NCI-H187 treated with DMSO at 0.1 percent for 48 hours (cell line): ENCODE data around the gene MRPS12.
A peak's percentile ranks its signal among the peaks of the same experiment; 100 is the strongest.
"Not testable (repeated sequence)": the region's sequence is repeated elsewhere in the genome, so short reads cannot be mapped to it uniquely, and the experiment has no call there.

ENCODE experiments used
- DNase-seq: peaks from one replicate; lab custom pipeline; 2025; lab: John Stamatoyannopoulos, UW

MRPS12 gene

GRCh38 chr19:38930776-38931520 is at the start of gene MRPS12:
MRPS12 (plus strand) TSS chr19:38930944; CDS start chr19:38931295, 351 bp downstream.
- DNase-seq, result peak; percentile 95

DNA sequence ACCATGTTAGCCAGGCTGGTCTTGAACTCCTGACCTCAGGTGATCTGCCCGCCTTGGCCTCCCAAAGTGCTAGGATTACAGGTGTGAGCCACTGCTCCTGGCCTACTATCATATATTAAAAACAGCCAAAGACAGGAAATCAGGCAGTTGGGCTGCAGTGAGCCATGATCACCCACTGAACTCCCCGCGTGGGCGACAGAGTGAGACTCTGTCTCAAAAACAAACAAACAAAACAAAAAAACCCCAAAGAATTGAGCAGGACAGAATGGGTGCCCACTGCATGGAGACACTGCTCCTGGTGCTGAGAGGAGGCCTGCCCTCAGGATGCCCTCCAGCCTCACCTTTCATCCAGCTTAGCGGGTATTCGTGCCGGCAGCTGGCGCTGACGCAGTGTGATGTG is 47.5 kb upstream of the MRPS12 start:
- DNase-seq, result no peak

DNA sequence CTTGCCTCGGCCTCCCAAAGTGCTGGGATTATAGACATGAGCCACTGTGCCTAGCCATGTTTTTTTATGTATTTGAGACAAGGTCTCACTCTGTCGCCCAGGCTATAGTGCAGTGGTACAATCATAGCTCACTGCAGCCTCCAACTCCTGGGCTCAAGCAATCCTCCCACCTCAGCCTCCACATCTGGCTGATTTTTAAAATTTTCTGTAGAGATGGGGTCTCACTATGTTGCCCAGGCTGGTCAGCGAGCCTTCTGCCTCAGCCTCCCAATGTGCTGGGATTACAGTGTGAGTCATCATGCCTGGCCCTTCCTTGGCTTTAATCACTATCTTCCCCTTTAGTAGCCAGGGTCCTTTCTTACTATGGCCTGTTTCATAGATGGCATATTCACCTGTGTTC is 46.1 kb upstream of the MRPS12 start:
- DNase-seq, result not testable (repeated sequence)

DNA sequence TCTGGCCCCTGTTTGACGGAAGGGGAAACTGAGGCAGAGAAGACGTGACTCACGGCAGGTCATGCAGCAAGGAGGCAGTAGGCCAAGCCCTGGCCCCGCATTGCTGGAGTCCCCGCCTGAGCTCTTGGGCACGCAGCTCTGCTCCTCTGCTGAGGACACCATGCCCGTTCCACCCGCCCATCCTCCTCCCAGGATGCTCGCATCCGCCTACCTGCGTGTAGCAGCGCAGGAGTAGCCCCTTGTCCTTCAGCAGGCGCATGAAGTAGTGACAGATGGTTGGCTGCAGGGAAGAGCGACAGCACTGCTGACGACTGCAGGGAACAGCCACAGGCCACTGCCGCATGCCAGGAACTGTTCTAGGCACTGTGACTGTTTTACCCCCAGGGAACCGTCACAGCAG is 41.9 kb upstream of the MRPS12 start:
- DNase-seq, result no peak

DNA sequence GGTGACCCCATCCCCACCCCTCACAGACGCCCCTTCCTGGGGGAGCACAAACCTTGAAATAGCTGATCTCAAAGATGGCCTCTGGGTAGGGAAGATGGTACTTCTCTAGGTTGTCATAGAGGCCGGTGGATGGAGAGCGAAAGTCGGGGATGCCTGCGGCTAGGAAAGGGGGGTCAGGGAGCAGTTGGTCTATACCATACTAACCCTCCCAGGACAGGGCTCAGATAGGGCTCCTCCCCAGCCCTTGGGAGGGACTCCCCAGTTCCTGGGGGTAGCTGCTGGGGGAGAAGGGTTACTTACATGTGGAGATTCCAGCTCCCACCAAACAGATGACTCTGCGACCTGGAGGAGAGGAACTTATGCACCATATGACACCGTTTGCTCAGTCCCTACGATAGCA is 40.9 kb upstream of the MRPS12 start:
- no peak for DNase-seq

GRCh38 chr19:38890686-38891085 is 40.1 kb upstream of the MRPS12 start:
- no peak for DNase-seq

GRCh38 chr19:38891771-38892170 is 39.0 kb upstream of the MRPS12 start:
- DNase-seq, result no peak

GRCh38 chr19:38892841-38893240 is 37.9 kb upstream of the MRPS12 start:
- DNase-seq, result no peak

DNA sequence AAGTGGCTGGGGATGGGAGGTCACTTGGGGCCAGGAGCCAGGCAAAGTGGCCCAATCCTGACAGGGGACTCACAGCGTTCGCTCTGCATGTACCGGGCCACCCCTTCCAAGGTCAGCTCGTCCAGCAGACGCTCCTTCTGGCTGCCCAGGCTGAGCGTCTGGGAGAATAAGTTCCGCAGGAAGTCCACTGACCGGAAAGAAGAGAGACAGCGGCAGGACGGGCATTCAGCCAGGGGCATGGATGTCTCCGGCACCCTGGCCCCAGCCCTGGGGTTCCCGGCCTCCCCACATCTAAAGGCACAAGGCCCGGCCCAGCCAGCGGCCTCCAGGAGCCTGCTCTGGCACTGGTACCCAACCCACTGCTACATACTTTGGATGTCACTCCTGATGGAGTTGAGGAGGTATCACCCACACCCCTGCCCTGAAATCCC is 37.4 kb upstream of the MRPS12 start:
- no peak for DNase-seq

DNA sequence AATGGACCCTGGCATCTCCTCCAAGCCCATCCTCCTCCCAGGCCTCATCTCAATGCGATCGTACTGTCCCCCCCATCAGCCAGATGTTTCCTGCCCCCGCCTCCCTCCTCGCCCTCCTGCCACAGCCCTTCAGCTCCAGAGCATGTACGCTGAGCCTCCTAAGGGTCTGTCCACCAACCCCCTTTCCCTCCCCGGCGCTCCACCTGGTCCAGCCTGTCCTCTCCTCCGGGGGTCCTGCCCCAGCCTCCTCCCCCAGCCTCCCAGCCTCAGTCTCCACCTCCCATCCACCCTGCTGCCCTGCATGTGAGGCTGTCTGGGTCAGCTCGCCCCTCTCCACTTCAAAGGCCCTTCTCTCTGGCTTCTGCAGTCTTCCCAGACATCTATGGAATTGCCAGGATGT is 35.8 kb upstream of the MRPS12 start:
- DNase-seq, result no peak

GRCh38 chr19:38898788-38899446 is 31.8 kb upstream of the MRPS12 start:
- no peak for DNase-seq

DNA sequence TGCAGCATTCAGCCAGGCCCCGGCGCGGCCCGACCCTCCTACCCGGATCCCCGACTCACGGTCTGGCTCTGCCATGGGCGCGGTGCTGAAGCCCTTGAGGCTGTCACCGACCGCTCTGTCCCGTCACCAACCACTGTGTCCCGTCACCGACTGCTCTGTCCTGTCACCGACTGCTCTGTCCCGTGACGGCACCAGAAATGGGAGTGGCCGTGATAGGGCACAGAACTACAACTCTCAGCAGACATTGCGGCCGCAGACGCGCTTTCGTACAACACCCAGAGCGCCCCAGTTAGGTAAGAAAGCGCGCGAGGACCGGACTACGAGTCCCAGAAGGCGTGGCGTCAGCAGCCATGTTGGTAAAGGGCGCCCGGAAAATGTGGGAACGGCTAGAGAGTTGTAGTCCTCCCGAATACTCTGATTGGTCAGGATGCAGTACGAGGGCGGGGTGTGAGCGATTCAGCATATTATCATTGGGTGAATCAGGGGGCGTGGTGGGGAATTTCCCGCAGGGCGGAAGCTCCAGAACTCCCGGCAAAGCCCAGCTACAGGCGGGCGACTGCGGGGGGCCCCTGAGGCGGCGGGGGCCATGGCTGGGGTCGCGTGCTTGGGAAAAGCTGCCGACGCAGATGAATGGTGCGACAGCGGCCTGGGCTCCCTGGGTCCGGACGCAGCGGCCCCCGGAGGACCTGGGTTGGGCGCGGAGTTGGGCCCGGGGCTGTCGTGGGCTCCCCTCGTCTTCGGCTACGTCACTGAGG is 31.1 kb upstream of the MRPS12 start, which contains the start of the genes NFKBIB and SIRT2:
NFKBIB (plus strand) TSS at position 523 of the 755 bp plus-strand sequence; CDS start at position 587, 64 bp downstream.
SIRT2 (minus strand) TSS at position 172 of the 755 bp plus-strand sequence; CDS start at position 75, 97 bp downstream.
- DNase-seq, result peak; percentile 99

DNA sequence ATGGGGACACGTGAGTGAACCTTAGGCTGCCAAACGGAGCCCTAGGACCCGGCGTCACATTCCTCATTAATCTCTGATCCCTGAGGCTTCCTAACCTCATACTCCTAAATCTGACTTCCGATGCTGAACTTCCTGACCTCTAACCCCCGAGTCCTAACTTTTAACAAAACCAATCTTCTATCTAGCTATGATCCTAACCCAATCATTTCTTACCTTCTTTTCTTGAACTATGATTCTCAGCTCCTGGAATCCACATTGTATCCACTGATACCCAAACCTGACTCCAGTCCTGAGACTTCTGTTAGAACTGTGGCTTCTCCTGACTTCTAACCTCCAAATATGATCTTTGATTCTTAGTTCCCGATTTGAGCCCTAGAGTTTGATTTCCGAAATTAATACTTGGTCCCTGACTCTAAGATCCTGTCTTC is 30.5 kb upstream of the MRPS12 start:
- DNase-seq, result no peak

DNA sequence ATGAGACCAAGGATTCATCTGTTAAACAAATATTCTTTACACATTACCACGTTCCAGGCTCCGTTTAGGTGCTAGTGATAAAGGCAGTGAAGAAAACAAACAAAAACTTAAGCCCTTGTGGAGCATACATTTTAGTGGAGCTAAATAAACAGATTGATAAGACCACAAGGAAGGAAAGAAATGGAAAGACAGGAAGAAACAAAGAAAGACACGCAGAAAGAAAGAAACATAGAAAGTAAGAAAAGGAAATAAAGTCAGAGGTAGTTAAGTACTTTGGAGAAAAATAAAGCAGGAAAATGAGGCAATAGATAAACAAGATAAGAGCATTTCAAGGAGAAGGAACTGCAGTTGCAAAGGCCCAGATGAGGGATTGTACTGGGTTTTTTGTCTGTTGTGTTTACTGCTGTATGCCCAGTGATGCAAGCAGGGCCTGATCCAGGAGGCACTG is 30.0 kb upstream of the MRPS12 start:
- no peak for DNase-seq

DNA sequence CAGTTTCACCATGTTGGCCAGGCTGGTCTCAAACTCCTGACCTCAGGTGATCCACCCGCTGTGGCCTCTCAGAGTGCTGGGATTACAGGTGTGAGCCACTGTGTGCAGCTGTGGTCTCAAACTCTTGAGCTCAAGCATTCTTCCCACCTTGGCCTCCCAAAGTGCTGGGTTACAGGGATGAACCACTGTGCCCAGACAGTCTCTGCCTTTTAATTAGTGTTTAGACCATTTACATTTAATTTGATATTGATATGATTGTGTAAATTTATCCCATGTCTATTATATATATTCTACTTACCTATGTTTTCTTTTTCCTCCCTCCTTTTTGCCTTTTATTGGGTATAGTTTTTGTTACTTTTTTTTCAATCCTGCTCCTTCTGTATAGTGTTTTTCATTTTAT is 29.1 kb upstream of the MRPS12 start:
- DNase-seq, result no peak

DNA sequence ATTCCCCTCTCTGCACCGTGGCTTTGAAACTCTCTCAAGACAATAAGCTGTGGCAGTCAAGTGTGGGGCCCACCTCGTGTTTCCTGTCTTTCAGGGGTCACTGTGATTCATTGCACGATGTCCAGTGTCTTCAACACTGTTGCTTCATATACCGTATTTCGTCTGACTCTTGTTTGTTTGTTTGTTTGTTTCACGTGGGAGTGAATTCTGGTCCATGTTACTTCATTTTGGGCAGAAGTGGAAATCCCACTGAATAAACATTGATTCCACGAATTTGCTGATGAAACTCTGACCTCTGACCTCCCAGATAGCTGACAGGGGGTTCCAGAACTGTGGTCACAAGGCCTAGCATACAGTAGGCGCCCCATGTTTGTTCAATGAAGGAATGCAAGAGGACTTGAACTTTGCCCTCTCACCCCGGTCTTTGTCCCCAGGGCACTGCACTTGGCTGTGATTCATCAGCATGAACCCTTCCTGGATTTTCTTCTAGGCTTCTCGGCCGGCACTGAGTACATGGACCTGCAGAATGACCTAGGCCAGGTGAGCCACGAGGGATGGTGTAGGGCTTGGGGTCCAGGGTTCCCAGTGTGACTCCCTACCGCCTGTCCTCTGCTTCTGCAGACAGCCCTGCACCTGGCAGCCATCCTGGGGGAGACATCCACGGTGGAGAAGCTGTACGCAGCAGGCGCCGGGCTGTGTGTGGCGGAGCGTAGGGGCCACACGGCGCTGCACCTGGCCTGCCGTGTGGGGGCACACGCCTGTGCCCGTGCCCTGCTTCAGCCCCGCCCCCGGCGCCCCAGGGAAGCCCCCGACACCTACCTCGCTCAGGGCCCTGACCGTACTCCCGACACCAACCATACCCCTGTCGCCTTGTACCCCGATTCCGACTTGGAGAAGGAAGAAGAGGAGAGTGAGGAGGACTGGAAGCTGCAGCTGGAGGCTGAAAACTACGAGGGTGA is 25.9 kb upstream of the MRPS12 start:
- DNase-seq, result no peak

- no peak for DNase-seq
These were observed 25.1 kb upstream of the MRPS12 start for GRCh38 chr19:38905620-38906019.

DNA sequence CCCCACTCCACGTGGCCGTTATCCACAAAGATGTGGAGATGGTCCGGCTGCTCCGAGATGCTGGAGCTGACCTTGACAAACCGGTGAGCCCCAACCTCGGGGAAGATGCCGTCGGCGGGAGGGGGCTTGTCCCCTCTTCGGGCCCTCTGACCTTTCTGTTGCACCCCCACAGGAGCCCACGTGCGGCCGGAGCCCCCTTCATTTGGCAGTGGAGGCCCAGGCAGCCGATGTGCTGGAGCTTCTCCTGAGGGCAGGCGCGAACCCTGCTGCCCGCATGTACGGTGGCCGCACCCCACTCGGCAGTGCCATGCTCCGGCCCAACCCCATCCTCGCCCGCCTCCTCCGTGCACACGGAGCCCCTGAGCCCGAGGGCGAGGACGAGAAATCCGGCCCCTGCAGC is 23.5 kb upstream of the MRPS12 start:
- no peak for DNase-seq

GRCh38 chr19:38907670-38908069 is 23.1 kb upstream of the MRPS12 start:
- no peak for DNase-seq

DNA sequence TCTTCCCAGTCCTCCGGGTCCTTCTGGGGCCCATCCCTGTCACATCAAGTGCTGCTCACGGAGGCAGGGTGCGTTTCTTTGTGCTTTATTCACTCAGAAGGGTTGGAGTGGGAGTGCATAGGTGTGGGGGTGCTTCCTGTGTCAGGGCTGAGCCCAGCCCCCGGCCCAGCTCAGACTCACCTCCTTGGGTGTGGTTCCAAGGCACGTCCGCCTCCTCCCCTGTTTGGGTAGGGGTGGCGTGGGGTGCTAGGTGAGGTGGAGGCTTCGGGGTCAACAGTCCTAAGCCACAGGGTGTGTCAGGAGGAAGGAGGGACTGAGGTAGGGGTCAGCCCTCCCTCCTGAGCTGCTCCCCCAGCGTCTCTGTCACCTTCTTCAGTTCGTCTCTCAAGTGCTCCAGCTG is 21.8 kb upstream of the MRPS12 start:
- DNase-seq, result no peak

DNA sequence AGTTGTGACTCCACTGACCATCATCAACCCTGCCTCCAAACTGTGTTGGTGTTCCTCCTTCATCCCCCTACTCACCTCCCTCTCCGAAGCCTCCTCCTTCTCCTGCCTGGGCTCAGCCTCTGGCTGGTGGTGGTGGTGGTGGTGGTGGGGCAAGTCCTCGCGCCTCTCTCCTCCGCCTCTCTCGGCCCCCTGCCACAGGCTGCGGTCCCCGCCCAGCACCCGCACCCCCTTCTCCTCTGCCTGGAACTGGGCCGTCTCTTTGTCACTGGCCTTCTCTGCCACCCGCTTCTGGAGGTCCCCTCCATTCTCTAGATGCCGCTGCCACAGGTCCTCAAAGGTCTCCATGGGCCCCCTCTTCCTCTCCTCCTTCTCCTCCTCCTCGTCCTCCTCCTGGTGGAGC is 20.3 kb upstream of the MRPS12 start:
- no peak for DNase-seq
